CD4-positive, alpha-beta memory T cell (primary cell): ENCODE data around the gene HPSE2. TPM values are rescaled to one million over a fixed set of nuclear protein-coding genes. Genes with fewer than 3 reads are reported as not detected.

Source experiments
- CTCF ChIA-PET: fragments of 350-600 bp; sonication (Branson Sonifier 250); formaldehyde crosslinking; loops from one replicate; lab custom pipeline; 2021; ENCODE audit warnings: inconsistent platforms; ENCODE audit not compliant: partially characterized antibody; lab: Charles Lee
- POLR2A ChIA-PET: fragments of 350-600 bp; sonication (Branson Sonifier 250); formaldehyde crosslinking; loops from one replicate; lab custom pipeline; 2021; ENCODE audit not compliant: partially characterized antibody; lab: Charles Lee
- DNase-seq, 5 donors: peaks; one replicate each; pipeline versions ENCODE4 v3.0.0 to v3.0.0-alpha.2; 2020 to 2022; ENCODE audit warnings: mixed read lengths in 1 of 5
- H3K27ac ChIP-seq: one replicate; pipeline ENCODE4 v1.7.0; 2013; ENCODE audit warnings: low read depth, low read length
- H3K27me3 ChIP-seq: 2 replicates; pipeline ENCODE4 v1.7.0; 2013; ENCODE audit warnings: mild to moderate bottlenecking, low read length, moderate library complexity; ENCODE audit not compliant: insufficient read depth
- H3K36me3 ChIP-seq: 2 replicates; pipeline ENCODE4 v1.7.0; 2013; ENCODE audit warnings: mild to moderate bottlenecking, low read length, moderate library complexity; ENCODE audit not compliant: insufficient read depth
- H3K4me1 ChIP-seq: 2 replicates; pipeline ENCODE4 v1.7.0; 2013; ENCODE audit warnings: mild to moderate bottlenecking, low read length, moderate library complexity; ENCODE audit not compliant: insufficient read depth
- H3K4me3 ChIP-seq, 2 donors: one replicate each; pipeline ENCODE4 v1.7.0; 2013; ENCODE audit warnings: low read length in 2 of 2, mild to moderate bottlenecking in 1 of 2
- H3K9me3 ChIP-seq, 2 donors: one replicate each; pipeline ENCODE4 v1.7.0; 2013; ENCODE audit warnings: low read length in 2 of 2, control low read depth in 1 of 2; ENCODE audit not compliant: control insufficient read depth in 1 of 2
- H3K27ac Mint-ChIP-seq, 7 donors: one replicate each; pipeline ENCODE4 v1.8.0; 2020 to 2021; ENCODE audit warnings: mixed read lengths in 7 of 7, mild to moderate bottlenecking in 6 of 7, inconsistent platforms in 3 of 7, moderate library complexity in 3 of 7
- H3K27me3 Mint-ChIP-seq, 2 donors: one replicate each; pipeline ENCODE4 v1.8.0; 2020 to 2021; ENCODE audit warnings: mixed read lengths in 2 of 2
- H3K36me3 Mint-ChIP-seq, 2 donors: one replicate each; pipeline ENCODE4 v1.8.0; 2020 to 2021; ENCODE audit warnings: mixed read lengths in 2 of 2, inconsistent platforms in 1 of 2, mild to moderate bottlenecking in 1 of 2
- H3K4me1 Mint-ChIP-seq, 4 donors: one replicate each; pipeline ENCODE4 v1.8.0; 2020 to 2021; ENCODE audit warnings: mixed read lengths in 4 of 4, mild to moderate bottlenecking in 1 of 4
- H3K4me3 Mint-ChIP-seq, 8 donors: one replicate each; pipeline ENCODE4 v1.8.0; 2020 to 2021; ENCODE audit warnings: mixed read lengths in 8 of 8, mild to moderate bottlenecking in 7 of 8, moderate library complexity in 6 of 8, inconsistent platforms in 3 of 8
- H3K9me3 Mint-ChIP-seq, 8 donors: one replicate each; pipeline ENCODE4 v1.8.0; 2020 to 2021; ENCODE audit warnings: mixed read lengths in 8 of 8, mild to moderate bottlenecking in 5 of 8, inconsistent platforms in 3 of 8, moderate library complexity in 1 of 8
- intact Hi-C: fragments of 100-400 bp; cut with micrococcal nuclease; formaldehyde crosslinking; loops from one replicate; pipeline ENCODE4 v1.15.1; 2023
- polyA plus RNA-seq, 2 donors: library from polyadenylated mRNA; unstranded; fragments of 300-500 nt; fragmentation: Illumina TruSeq; gene quantifications; one replicate each; pipeline ENCODE4 v1.2.3, GENCODE V29; 2021
- total RNA-seq, 2 experiments: library from RNA; stranded (reverse); gene quantifications; one replicate each; pipeline ENCODE4 v1.2.3, GENCODE V29; 2021

HPSE2 gene
- total and polyA plus RNA-seq, 4 experiments from 2014 or later = 0.09 to 0.12 TPM; not detected in 2

DNA sequence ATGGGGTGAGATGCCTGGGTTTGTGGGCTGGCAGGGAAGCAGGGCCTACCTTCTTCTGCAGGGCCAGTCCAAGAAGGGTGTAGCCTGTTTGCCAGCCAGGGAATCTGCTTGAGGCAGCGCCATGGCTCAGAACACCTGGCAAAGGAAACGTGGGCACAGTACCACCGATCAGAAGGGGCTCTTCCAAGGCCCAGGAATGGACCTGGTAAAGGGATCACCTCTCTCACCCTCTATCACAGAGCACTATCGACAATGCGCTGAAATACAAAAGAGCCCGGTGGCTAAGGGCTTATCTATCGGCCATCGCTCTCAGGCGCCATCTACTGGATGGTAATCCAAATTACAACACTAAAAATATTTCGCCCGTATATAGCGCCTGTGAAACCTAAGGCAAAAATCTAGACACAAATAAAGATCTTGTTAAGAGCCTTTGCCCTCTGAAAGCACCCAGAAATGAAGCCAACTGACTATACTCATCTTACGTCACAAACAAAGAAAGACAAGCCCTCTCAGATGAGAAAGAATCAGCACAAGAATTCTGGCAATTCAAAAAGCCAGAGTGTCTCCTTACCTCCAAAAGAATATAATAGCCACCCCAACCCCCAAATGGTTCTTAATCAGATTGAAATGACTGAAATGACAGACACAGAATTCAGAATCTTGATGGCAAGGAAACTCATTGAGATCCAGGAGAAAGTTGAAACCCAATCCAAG is 571.2 kb downstream of the HPSE2 start:
- Mint-ChIP-seq H3K4me1 (no peaks in the 10 kb centered on the region), H3K27ac (no peak overlapping the region), H3K27me3 (peaks cover 13 to 17% of the 10 kb centered on the region in 2 donors), H3K9me3 (peaks cover 0 to 14% (median 6%) of the 10 kb centered on the region in 8 donors), H3K36me3 (no peaks in the 10 kb centered on the region), H3K4me3 (no peak overlapping the region)
- H3K36me3 ChIP-seq = no peaks in the 10 kb centered on the region
- POLR2A ChIA-PET = interaction anchor here (1.1 kb wide), 1 partner anchor 197 kb away, joined by 6 read pairs; no protein-coding TSS in a partner anchor
- intact Hi-C loops = loop anchor here (1.0 kb wide), 1 partner anchor 197 kb away; no protein-coding TSS in a partner anchor
- no peak overlapping the region for H3K27ac ChIP-seq
- CTCF ChIA-PET = interaction anchor here (0.9 to 4.5 kb wide), 4 partner anchors 8 to 239 kb away, joined by 3 to 56 read pairs (median 26); no protein-coding TSS in a partner anchor
- H3K9me3 ChIP-seq = no peaks in the 10 kb centered on the region
- H3K4me3 ChIP-seq = no peak overlapping the region
- H3K27me3 ChIP-seq = peaks cover 8% of the 10 kb centered on the region
- H3K4me1 ChIP-seq = no peaks in the 10 kb centered on the region
- peak; percentile 28 to 40 (median 33) for DNase-seq

- Mint-ChIP-seq H3K4me3 (no peak overlapping the region), H3K4me1 (no peaks in the 10 kb centered on the region), H3K9me3 (peaks cover 0 to 4% (median under 1%) of the 10 kb centered on the region in 8 donors), H3K36me3 (no peaks in the 10 kb centered on the region), H3K27ac (no peak overlapping the region), H3K27me3 (peaks cover 14 to 15% of the 10 kb centered on the region in 2 donors)
- ChIA-PET POLR2A (no interaction called here), CTCF (interaction anchor here (1.3 kb wide), 1 partner anchor 193 kb away, joined by 3 read pairs; no protein-coding TSS in a partner anchor)
- no peak for DNase-seq
- Histone ChIP-seq H3K4me1 (no peaks in the 10 kb centered on the region), H3K27me3 (peaks cover 4% of the 10 kb centered on the region), H3K4me3 (no peak overlapping the region), H3K36me3 (no peaks in the 10 kb centered on the region), H3K9me3 (no peaks in the 10 kb centered on the region), H3K27ac (no peak overlapping the region)
- intact Hi-C loops = no loop called here
Measured at GRCh38 chr10:98659951-98660350, 575.7 kb downstream of the HPSE2 start.

DNA sequence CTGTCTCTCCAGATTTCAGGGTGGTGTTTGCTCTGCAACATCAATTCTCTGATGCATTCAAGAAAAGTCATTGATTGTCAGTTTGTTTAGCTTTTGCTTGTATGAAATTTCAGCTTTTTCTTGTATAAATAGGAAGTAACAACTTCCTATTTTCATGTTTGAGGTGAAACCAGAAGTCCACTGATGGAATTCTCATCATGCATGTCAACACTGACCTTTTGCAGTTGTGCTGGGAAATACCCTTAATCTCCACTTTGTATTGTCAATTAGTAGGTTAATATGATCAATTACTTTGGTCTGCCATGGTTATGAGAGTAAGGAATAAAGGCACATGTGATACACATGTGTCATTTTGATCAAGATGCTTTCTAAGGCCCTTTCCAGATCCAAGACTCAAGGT is 580.2 kb downstream of the HPSE2 start:
- H3K4me1 ChIP-seq = no peaks in the 10 kb centered on the region
- no peaks in the 10 kb centered on the region for H3K36me3 Mint-ChIP-seq
- intact Hi-C loops = no loop called here
- no peaks in the 10 kb centered on the region for H3K4me1 Mint-ChIP-seq
- H3K9me3 Mint-ChIP-seq = no peaks in the 10 kb centered on the region
- CTCF ChIA-PET = interaction anchor here (1.5 kb wide), 1 partner anchor 189 kb away, joined by 5 read pairs; no protein-coding TSS in a partner anchor
- DNase-seq = no peak
- H3K36me3 ChIP-seq = no peaks in the 10 kb centered on the region
- H3K4me3 ChIP-seq = no peak overlapping the region
- H3K27ac ChIP-seq = no peak overlapping the region
- H3K27me3 ChIP-seq = no peaks in the 10 kb centered on the region
- POLR2A ChIA-PET = no interaction called here
- H3K27me3 Mint-ChIP-seq = peaks cover 7 to 15% of the 10 kb centered on the region in 2 donors
- H3K9me3 ChIP-seq = no peaks in the 10 kb centered on the region
- H3K4me3 Mint-ChIP-seq = no peak overlapping the region
- no peak overlapping the region for H3K27ac Mint-ChIP-seq

GRCh38 chr10:98649170-98649569 is 586.5 kb downstream of the HPSE2 start:
- Histone ChIP-seq H3K9me3 (no peaks in the 10 kb centered on the region), H3K4me3 (no peak overlapping the region), H3K27ac (no peak overlapping the region), H3K36me3 (no peaks in the 10 kb centered on the region), H3K27me3 (no peaks in the 10 kb centered on the region), H3K4me1 (no peaks in the 10 kb centered on the region)
- CTCF ChIA-PET = interaction anchor here (0.7 kb wide), 1 partner anchor 180 kb away, joined by 3 read pairs; no protein-coding TSS in a partner anchor
- Mint-ChIP-seq H3K4me1 (no peaks in the 10 kb centered on the region), H3K36me3 (no peaks in the 10 kb centered on the region), H3K9me3 (peaks cover 0 to 3% (median 0%) of the 10 kb centered on the region in 8 donors), H3K4me3 (no peak overlapping the region), H3K27me3 (peaks cover 11 to 15% of the 10 kb centered on the region in 2 donors), H3K27ac (no peak overlapping the region)
- intact Hi-C loops = no loop called here
- DNase-seq = no peak
- POLR2A ChIA-PET = no interaction called here

- Mint-ChIP-seq H3K36me3 (no peaks in the 10 kb centered on the region), H3K27me3 (peaks cover 10 to 15% of the 10 kb centered on the region in 2 donors), H3K4me3 (no peak overlapping the region), H3K27ac (no peak overlapping the region), H3K9me3 (peaks cover 0 to 3% (median 0%) of the 10 kb centered on the region in 8 donors), H3K4me1 (no peaks in the 10 kb centered on the region)
- H3K27ac ChIP-seq = no peak overlapping the region
- POLR2A ChIA-PET = no interaction called here
- H3K4me1 ChIP-seq = no peaks in the 10 kb centered on the region
- H3K36me3 ChIP-seq = no peaks in the 10 kb centered on the region
- no peak overlapping the region for H3K4me3 ChIP-seq
- H3K9me3 ChIP-seq = no peaks in the 10 kb centered on the region
- no peaks in the 10 kb centered on the region for H3K27me3 ChIP-seq
- intact Hi-C loops = no loop called here
- CTCF ChIA-PET = no interaction called here
- no peak for DNase-seq
Measured at GRCh38 chr10:98646998-98647917, 588.4 kb downstream of the HPSE2 start.

DNA sequence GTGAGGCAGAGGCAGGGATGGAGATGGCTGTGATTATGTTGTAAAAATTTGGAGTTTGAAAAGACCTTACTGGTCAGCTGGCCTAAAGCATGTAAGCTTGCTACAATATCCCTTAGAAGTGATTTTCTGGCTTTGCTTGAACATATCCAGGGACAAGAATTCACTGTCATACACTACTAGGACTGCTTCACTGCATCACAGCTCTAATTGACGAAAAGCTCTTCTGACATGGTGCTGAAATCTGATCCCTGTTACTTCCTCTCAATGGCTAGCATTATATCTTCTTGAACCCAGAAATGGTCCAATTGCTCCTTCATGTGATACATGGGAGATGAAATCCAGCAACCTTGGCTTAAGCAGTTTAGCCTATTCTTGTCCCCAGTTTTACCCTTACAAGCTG is 591.2 kb downstream of the HPSE2 start:
- H3K4me3 Mint-ChIP-seq = no peak overlapping the region
- H3K36me3 Mint-ChIP-seq = no peaks in the 10 kb centered on the region
- intact Hi-C loops = no loop called here
- no peaks in the 10 kb centered on the region for H3K27me3 ChIP-seq
- DNase-seq = no peak
- POLR2A ChIA-PET = no interaction called here
- H3K9me3 Mint-ChIP-seq = peaks cover 0 to 3% (median 0%) of the 10 kb centered on the region in 8 donors
- no peak overlapping the region for H3K4me3 ChIP-seq
- no peaks in the 10 kb centered on the region for H3K4me1 ChIP-seq
- no peak overlapping the region for H3K27ac ChIP-seq
- no peak overlapping the region for H3K27ac Mint-ChIP-seq
- H3K27me3 Mint-ChIP-seq = peaks cover 10 to 13% of the 10 kb centered on the region in 2 donors
- H3K9me3 ChIP-seq = no peaks in the 10 kb centered on the region
- no peaks in the 10 kb centered on the region for H3K4me1 Mint-ChIP-seq
- CTCF ChIA-PET = interaction anchor here (0.6 kb wide), 1 partner anchor 177 kb away, joined by 3 read pairs; no protein-coding TSS in a partner anchor
- no peaks in the 10 kb centered on the region for H3K36me3 ChIP-seq

DNA sequence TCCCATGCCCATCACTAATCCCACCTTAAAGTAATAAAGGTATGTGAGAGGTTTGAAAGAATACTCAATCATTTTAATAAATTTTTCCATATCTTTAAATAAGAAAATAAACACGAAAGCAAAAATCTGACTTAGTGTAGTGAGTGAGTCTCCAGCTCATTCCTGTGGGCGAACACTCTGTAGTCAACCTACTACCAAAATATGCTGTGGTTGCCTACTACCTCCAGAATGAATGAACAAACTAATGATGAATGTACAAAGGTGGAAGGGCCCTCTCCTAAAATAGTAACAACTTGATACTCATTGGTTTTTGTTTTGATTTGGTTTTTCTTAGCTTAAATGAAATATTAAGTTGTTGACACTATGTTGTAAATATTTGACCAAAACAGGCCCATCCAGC is 593.4 kb downstream of the HPSE2 start:
- ChIA-PET CTCF (no interaction called here), POLR2A (no interaction called here)
- no peak overlapping the region for H3K27ac Mint-ChIP-seq
- Histone ChIP-seq H3K9me3 (no peaks in the 10 kb centered on the region), H3K36me3 (no peaks in the 10 kb centered on the region), H3K4me1 (no peaks in the 10 kb centered on the region), H3K27me3 (no peaks in the 10 kb centered on the region), H3K4me3 (no peak overlapping the region), H3K27ac (no peak overlapping the region)
- H3K4me1 Mint-ChIP-seq = no peaks in the 10 kb centered on the region
- intact Hi-C loops = no loop called here
- no peaks in the 10 kb centered on the region for H3K36me3 Mint-ChIP-seq
- DNase-seq = no peak
- H3K9me3 Mint-ChIP-seq = peaks cover 0 to 3% (median 0%) of the 10 kb centered on the region in 8 donors
- H3K4me3 Mint-ChIP-seq = no peak overlapping the region
- peaks cover 7 to 11% of the 10 kb centered on the region in 2 donors for H3K27me3 Mint-ChIP-seq
